Neutrophil (primary cell): Measurements from ENCODE around the gene TACR1.

Source experiments
- H3K27ac ChIP-seq: fragments of 200-600 bp; sonication (generic); 2 replicates; pipeline ENCODE4 v1.5.1; 2016; ENCODE audit warnings: mild to moderate bottlenecking, moderate library complexity
- H3K27me3 ChIP-seq: fragments of 200-600 bp; sonication (generic); 2 replicates; pipeline ENCODE4 v1.6.0; 2016; ENCODE audit warnings: mild to moderate bottlenecking
- H3K36me3 ChIP-seq: fragments of 200-600 bp; sonication (generic); 2 replicates; pipeline ENCODE4 v1.5.1; 2017
- H3K4me1 ChIP-seq, 2 experiments: fragments of 200-600 bp in 1 of 2; sonication (generic) in 1 of 2; 1 replicate in 1 of 2; 2 replicates in 1 of 2; pipeline versions ENCODE4 v1.5.1 to v1.6.1; 2013 to 2016; ENCODE audit warnings: low read depth in 1 of 2, low read length in 1 of 2, mild to moderate bottlenecking in 1 of 2, moderate library complexity in 1 of 2; ENCODE audit not compliant: control insufficient read depth in 1 of 2, insufficient read depth in 1 of 2
- H3K4me3 ChIP-seq, 2 experiments: fragments of 200-600 bp in 1 of 2; sonication (generic) in 1 of 2; 1 replicate in 1 of 2; 2 replicates in 1 of 2; pipeline ENCODE4 v1.5.1; 2013 to 2016; ENCODE audit warnings: low read depth in 1 of 2, low read length in 1 of 2, mild to moderate bottlenecking in 1 of 2, moderate library complexity in 1 of 2
- H3K9me3 ChIP-seq: fragments of 200-600 bp; sonication (generic); 2 replicates; pipeline ENCODE4 v1.5.1; 2016
- TF ChIP-seq, protein P1 (sequence below): fragments of 200-600 bp; sonication (generic); IDR thresholded peaks from 2 replicates; pipeline ENCODE4 v1.5.1; 2016; ENCODE audit warnings: antibody characterized with exemption

The TACR1 gene

DNA sequence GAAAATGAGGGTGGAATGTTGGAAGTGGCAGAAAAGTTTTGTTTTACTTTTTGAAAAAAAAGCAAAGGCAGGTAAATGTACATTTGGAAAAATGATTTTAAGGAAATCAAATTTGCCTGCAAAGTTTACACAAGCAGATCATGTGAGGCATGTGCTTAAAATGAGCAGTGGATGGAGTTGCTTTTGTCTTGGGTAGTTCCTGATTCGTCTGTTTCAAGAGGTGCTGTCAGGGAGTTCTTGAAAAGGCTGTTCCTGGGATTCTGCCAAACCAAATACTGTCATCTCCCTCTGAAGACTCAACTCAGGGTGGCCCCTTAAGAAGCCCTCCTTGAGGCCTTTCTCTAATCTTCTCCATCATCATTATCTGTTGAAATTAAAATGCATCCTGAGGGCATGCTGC is 59.0 kb downstream of the TACR1 start:
- Histone ChIP-seq H3K4me3 (no peak overlapping the region), H3K36me3 (no peaks in the 10 kb centered on the region), H3K9me3 (no peaks in the 10 kb centered on the region), H3K27me3 (peaks cover 13% of the 10 kb centered on the region), H3K27ac (no peak overlapping the region), H3K4me1 (no peaks in the 10 kb centered on the region)
- TF ChIP-seq, protein P1, sequence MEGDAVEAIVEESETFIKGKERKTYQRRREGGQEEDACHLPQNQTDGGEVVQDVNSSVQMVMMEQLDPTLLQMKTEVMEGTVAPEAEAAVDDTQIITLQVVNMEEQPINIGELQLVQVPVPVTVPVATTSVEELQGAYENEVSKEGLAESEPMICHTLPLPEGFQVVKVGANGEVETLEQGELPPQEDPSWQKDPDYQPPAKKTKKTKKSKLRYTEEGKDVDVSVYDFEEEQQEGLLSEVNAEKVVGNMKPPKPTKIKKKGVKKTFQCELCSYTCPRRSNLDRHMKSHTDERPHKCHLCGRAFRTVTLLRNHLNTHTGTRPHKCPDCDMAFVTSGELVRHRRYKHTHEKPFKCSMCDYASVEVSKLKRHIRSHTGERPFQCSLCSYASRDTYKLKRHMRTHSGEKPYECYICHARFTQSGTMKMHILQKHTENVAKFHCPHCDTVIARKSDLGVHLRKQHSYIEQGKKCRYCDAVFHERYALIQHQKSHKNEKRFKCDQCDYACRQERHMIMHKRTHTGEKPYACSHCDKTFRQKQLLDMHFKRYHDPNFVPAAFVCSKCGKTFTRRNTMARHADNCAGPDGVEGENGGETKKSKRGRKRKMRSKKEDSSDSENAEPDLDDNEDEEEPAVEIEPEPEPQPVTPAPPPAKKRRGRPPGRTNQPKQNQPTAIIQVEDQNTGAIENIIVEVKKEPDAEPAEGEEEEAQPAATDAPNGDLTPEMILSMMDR = no peak

DNA sequence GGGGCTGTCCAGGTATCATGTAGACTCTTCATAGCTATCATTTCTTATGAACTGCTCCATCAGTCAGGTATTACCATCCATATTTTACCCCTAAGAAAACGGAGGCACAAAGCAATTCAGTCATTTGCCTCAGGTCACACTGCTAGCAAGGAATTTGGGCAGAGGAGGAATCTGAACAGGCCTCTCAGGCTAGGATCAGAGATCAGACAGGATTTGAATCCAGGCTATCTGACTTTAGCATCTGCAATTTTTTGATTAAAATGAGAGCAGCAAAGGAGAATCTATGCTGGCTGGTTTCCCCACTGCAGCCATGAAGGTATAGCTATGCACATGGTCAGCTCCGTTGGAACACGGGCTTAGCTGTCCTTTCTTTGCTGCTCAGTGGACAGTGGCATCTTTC is 60.1 kb downstream of the TACR1 start:
- H3K4me1 ChIP-seq = no peaks in the 10 kb centered on the region
- H3K36me3 ChIP-seq = no peaks in the 10 kb centered on the region
- no peaks in the 10 kb centered on the region for H3K9me3 ChIP-seq
- TF ChIP-seq, protein P1 = no peak
- H3K27ac ChIP-seq = no peak overlapping the region
- no peak overlapping the region for H3K4me3 ChIP-seq
- H3K27me3 ChIP-seq = peaks cover 12% of the 10 kb centered on the region

DNA sequence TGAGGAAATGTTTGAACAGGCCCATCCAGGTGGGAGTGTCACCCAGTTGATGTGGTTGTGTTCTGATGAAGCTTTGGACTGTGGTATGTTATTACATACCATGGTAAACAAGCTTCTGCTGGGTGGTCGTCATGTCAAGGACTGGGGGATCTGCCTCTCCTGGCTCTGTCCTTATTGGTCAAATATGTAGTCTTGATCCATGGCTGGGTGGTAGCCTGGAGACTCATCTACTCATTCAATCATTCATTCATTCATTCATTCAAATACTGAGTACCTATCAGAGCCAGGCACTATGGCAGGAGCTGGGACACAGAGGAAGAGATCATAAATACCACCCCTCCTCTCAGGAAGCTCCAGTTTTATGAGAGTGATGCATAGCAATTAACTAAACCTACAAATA is 60.8 kb downstream of the TACR1 start:
- Histone ChIP-seq H3K4me3 (no peak overlapping the region), H3K9me3 (no peaks in the 10 kb centered on the region), H3K27me3 (peaks cover 6% of the 10 kb centered on the region), H3K27ac (no peak overlapping the region), H3K4me1 (no peaks in the 10 kb centered on the region), H3K36me3 (no peaks in the 10 kb centered on the region)
- TF ChIP-seq, protein P1 = no peak

DNA sequence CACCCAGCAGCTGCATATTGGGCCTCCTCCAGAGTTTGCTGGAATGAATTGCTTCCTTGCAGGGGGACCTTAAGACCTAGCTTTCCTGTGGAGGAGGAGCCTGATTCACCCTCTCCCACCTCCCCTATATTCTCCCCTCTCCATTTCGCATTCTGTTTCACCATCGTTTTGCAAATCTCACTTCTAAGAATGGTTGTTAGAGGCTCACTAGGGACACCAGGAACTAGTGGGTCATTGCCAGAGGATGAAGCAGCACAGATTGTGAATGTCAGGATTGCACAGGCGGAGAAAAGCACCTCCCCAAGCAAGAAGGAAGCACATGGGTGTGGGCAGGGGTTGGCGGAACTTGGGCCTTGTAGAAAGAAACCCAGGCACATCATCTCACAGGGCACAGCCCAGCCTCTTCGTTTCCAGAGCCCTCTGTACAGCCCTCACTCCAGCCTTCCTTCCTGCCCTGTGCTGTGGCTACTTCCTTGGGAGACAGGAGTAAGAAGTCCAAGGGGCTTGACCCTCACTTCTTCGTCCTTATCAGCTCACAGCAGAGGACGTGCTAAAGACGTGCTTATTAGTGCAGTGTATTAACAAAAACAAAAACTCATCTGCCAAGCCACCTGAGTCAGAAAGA is 63.4 kb downstream of the TACR1 start:
- TF ChIP-seq, protein P1 = no peak
- Histone ChIP-seq H3K4me1 (no peaks in the 10 kb centered on the region), H3K4me3 (no peak overlapping the region), H3K9me3 (no peaks in the 10 kb centered on the region), H3K27ac (no peak overlapping the region), H3K36me3 (no peaks in the 10 kb centered on the region), H3K27me3 (peaks cover 6% of the 10 kb centered on the region)

DNA sequence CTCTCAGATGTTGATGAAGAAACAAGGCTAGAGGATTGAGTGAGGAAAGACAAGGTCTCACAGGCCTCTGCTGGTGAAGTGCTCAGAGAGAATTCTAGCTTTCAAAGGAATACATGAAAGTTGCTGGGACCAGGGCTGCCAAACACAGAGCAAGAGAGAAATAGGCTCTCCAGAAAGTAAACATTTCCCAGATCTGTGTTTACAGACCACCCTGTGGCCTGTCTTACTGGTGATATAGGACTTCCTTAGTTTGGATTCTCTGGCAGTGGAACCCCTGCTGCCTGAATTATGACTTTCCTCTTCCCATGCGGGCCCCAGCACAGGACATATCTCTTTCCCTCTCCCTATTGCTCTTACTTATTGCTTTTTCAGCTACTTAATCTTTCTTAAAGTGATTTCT is 64.5 kb downstream of the TACR1 start:
- Histone ChIP-seq H3K36me3 (no peaks in the 10 kb centered on the region), H3K4me3 (no peak overlapping the region), H3K9me3 (no peaks in the 10 kb centered on the region), H3K27ac (no peak overlapping the region), H3K4me1 (no peaks in the 10 kb centered on the region), H3K27me3 (peaks cover 6% of the 10 kb centered on the region)
- TF ChIP-seq, protein P1 = no peak
